AML-193 (cell line): ENCODE measurements around the gene KRTAP29-1.
A peak's percentile ranks its signal among the peaks of the same experiment; 100 is the strongest.

Source experiments
- DNase-seq, 2 experiments: peaks; one replicate each; lab custom pipeline; 2025; lab: John Stamatoyannopoulos, UW

Gene KRTAP29-1

DNA sequence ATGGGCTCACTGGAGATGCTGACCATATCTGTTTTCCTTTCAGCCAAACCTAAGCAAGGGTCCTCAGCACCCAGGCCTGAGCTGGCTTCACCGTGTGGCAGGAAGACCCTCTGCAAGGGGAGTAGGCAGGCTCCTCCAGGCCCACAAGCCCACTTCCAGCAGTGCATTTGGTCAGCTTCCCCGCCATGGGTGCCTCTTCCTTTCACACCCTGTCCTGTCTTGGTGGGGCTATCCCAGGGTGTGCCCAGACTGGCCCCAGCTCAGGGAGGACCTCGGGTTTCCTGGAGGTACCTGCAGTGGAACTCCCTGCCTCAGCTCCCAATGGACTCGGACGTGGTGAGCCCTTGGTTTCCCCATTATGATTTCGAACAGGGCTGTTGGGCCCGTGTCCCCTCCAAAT, 25.6 kb upstream of the KRTAP29-1 start:
- DNase-seq, result no peak

DNA sequence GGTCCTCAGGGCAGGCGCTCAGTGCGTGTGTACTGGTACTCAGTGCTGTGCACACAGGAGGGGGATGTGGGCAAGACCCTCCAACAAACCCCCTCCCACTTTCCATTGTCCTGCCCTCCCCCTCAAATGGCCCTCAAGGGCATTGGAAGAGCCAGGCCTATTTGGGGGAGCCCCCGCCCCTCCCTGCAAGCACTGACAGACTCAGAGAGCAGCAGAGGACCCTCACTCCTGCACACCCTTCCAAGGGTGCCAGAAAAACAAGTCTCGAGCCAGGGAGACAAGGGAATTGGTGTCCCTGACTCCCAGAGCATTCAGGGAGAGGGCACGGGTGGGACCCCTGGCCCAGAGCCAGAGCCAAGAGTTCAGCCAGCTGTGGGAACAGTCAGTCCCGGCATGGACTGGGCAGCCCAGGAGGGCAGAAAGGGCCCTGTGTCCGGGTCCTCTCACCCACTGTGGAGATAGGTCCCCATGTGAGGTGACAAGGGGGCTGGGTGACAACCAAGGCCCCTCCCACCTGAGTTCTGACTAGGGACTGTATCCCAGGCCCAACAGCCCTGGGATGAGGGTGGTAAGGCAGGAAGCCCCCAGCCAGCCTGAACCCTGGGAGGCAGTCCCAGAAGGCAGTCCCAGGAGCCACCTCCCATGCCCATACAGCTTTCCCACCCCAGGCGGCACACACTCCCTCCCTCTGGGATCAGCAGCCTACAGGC, 24.9 kb upstream of the KRTAP29-1 start:
- DNase-seq, result no peak

DNA sequence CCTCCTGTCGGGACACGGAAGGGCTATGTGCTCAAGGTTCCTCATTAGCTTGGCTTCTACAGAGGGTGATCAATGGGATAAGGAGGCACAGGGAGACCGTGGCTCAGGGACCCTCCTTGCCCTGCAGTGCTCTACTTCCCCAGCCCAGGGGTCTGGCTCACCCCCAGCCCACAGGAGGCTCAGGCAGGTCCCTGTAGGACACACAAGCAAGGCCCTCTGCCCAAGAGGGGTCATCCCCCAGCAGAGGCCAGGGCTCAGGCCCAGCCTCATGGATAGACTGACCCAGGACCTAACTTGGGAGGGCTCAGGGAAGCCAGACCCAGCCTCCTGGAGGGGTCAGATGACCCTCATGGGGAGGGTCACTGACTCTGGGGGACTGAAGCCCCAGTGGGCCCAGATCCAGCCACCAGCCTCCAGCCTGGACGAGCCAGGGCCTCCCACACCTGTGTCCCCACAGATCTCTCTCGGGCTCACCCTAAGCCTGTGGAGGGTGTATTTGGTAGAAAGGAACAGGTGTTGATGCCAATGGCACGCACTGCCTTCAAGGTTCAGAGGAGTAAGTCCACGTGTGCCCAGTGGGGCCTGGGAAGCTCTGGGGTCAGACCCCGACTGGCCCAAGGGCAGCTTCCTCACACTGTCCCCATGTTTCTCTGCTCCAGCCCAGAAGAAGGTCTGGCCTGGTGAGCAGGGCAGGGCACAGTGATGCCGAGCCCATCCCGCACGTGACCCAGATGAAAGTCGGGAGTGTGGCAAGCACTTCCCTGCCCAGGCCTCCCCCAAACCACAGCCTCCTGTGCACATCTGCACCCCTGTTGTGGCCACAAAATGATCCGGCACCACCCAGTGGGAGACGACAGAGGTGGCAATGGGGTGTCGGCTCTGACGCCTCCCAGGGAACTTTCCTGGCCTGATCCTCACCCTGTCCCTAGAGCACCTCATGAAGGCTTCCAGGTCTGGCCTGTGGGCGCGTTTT, 23.8 kb upstream of the KRTAP29-1 start:
- DNase-seq, result no peak

DNA sequence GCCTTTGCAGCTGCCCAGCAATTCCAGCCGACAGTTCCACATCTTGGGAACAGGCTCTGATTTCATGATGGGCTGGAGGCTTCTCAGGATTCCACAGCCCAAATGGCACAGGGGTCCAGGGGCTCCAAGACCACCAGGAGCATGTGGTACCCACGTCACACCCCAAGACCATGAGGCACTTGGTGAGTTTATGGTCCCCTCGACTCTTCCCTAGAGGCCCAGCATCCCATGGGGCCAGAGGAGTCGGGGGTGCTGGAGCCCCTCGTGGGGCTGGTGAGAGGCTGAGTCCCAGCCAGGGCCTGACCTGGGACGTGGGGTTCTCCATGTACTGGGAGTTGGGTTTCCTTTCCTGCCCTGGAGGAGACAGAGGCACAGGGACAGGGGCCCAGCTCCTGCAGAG, 23.0 kb upstream of the KRTAP29-1 start:
- no peak for DNase-seq

DNA sequence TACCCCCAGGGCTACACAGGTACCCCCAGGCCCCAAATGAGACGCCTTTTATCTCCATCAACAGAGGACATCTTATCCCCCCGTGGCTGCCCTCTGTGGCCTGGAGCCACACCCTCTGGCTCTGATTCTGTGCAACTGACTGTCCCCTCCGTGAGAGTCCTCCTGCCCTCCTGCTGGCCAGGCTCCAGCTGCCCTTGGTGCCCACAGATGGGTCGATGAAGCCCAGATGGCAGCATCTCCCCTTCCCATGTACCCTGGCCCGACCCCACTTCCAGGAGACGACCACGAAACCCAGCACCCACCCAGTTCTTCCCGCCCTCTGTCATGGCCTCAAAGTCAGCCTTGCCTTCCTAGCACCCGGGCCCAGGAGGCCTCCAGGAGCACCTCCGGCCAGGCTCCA, 22.5 kb upstream of the KRTAP29-1 start:
- no peak for DNase-seq

DNA sequence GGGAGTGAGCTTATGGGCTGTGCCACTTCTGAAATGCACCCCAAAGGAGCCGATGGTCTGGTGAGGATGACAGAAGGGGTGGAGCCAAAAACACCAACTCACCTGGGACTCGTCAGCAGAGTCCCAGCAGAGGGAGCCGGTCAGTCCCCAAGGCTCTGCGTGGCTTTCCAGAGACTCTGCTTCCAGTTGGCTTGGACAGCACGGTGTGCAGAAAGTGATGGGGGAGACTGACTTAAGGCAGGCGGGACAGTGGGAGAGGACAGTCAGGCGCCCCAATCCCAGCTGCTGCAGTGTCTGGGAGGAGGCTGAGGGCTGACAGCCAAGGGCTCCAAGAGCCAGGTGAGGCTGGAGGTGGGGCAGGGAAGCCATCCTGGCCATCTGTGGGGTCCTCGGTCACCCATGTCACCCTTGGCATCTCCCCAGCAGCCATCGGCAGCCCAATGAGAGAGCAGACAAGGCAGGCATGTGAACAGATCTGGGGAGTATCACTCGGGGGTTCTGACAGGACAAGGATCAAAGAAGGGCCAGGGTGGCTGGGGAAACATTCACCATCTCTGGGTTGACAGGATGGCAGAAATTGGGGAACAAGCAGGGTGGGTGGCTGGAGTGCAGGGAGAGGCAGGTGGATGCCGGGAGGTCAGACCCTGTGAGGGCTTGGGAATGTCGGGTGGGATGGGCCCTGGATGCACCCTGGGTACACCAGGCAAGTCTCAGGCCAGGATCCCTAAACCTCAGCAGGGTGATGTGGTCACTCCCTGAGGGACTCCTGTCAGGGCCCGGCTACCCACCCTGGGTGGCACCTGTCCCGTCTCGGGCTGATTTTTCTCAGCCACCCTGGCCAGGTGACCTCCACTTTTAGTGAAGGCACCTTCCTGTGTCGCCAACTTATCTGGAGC, 21.8 kb upstream of the KRTAP29-1 start:
- peak in 1 of 2 experiments; percentile 15 for DNase-seq

DNA sequence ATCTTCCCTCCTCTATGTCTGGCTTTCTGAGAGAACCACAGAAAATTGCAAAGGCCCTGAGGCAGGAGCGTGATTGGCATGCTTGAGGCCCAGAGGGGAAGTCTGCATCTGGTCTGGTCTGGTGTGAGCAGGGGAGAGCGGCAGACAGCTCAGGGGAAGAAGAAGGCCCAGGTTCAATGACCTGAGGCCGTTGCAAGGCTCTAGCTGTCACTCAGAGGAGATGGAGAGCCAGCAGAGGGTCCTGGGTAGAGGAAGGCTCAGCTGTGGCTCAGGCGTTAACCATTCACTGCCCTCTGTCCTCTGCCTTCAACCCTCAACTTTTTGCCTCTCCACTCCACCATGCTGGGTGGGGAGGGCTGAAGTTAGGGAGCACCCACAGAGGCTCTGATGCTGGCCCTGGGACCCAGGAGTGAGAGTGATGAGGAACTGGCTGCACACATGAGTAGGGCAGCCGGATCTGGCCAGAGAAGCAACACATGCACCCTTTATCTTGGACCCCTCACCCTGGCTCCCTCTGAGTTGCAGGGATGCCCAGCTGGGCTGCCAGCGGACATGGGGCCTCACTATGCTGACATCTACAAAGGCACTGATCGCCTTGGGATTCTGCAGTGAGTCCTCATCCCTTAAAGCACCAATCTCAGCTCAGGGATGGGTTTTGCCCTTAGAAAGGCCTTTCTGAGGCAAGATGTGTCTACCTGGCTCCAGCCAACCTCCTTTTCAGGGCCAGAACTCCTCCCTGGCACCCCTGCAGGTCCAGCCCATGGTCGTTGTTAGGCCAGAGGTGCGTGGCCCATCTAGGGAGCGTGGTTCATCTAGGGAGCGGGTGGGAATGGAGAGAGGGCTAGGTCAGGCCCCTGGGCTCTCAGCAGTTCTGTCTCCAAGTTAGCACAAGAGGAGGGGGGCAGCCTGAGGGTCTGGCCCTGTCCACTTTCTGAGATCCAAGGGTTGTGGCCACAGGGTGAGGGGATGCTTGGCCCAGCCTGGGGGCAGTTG, 20.5 kb upstream of the KRTAP29-1 start:
- DNase-seq, result no peak

DNA sequence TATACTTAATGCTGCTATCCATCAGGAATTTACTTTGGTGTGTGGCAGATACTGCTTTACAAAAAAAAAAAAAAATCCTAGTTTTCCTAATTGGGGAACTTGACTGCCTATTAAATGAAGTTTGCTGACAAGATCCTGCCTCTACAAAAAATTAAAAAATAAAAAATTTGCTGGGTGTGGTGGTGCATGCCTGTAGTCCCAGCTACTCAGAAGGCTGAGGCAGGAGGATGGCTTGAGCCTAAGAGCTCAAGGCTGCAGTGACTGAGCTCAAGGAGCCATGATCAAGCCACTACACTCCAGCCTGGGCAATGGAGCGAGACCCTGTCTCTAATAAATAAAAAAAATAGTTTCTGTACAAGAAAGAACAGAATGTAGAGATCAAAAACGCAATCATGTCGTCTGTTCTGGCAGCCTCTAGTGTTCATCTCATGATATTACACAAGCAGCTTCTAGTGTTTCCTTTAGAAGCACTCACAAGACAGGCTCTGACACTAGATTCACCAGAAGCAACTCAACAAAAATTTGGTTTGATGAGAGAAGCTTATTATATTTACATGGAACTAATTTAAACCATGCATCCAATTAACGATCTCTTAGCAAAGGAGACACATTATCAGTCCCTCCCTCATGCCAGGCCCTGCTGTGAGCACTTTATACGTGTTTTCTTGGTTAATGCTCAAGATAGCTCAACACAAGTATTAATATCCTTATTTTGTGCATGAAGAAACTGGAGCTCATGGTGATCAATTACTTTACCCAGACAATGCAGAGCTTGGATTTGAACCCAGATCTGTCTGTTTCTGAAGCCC, 19.6 kb upstream of the KRTAP29-1 start:
- DNase-seq, result peak; percentile 83

DNA sequence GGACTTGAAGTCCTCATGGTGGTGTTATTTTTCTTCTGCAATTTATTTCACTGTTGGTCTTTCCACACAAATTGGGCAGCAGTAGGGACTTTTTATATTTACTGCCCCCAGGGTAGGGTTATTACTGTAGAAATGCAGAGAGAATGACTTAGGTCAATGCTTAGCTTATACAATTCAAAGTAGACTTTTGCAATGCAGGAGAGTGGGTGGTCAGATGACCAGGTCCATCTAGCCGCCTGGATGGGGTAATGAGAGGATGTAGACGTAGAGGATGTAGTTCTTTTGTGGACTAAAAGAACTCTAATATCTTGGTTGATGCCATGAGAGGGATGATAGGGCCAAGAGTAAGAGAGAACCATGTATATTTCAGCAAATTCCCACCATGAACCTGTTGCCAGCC, 15.6 kb upstream of the KRTAP29-1 start:
- DNase-seq, result no peak

DNA sequence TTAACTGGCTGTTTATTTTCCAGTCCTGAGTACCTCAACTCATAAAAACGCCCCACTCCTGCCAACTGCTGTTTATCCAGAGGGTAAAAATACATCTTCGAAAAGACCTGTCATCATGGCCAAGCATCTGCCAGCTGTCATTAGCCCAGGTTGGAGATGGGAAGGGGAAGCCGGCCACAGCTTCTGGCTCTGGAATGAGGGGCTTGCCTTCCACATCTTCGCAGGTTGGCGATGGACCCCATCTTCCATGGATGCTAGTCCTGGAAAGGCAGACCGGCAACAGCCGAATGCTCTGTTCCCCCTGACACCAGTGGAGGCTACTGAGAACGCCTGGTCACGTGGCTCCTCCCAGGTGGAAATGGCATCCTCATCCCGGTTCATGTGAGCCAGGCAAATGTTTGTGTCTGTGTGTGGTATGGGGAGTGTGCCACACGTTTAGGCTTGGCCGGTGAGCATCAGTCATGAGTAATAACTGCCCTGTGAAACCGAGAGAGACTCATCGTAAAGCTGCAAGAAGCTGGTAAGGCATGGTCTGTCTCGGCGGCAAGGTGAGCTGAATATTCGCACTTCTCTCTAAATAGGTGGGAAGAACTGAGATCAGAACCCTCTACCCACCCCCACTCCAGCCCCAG, 13.3 kb upstream of the KRTAP29-1 start:
- DNase-seq, result no peak

DNA sequence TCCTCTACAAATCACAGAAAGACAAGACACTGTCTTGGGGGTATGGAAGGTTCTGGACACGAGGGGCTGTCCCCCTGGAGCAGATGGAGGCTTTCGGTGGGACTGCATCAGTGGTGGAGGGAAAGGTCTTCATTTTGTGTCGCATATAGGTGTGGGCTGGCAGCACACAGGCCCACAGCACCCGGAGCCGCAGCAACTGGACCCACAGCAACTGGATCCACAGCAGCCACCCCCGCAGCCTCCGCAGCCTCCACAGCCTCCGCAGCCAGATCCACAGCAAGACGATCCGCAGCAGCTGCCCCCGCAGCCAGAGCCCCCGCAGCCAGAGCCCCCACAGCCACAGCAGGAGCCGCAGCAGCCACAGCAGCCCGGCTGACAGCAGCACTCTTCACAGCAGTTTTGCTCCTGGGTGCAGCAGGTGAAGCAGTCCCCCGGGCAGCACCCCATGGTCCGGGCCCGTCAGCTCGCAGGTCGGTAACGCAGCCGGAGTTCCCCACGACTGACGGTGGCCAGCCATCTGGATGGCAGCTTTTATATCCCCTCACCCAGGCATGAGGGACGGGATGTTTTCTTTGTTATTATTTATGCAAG, 12.6 kb upstream of the KRTAP29-1 start, which contains the start of gene KRTAP17-1:
Gene KRTAP17-1, minus strand, starts transcription at position 507 of the 591 bp plus-strand sequence. Its CDS starts 60 bp downstream, at position 447.
- DNase-seq, result no peak

DNA sequence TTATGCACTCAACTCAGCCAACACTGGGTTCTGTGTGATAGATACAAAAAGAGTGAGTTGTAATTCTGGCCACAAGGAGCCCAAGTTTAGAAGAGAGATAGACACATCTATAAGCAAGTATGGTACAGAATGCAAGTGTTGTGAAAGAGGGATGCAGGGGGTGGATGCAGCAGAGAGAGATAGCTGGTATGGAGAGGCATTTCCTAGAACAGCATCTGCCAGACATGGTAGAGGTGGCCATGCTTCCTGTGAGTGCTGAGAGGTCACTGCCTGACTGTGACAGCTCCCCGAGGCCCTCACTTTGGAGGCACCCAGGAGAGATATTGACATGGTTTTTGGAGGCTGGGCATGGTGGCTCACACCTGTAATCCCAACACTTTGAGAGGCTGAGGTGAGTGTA, 8.5 kb upstream of the KRTAP29-1 start:
- DNase-seq, result no peak

DNA sequence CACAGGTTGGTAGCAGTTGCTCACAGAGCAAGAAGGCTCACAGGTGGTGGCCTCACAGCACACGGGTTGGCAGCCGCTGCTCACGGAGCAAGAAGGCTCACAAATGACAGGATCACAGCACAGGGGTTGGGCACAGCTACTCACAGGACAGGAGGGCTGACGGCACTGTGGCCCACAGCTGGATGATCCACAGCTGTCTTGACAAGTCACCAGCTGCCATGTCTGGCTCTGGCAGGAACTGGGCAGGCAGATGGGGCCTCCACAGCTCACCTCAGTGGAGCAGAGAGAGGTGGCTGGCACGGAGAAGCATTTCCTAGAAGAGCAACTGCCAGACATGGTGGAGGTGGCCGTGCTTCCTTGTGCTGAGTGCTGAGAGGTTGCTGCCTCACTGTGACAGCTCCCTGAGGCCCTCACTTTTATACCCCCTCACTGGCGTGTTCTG, 6.3 kb upstream of the KRTAP29-1 start, which contains the start of gene KRTAP16-1:
Gene KRTAP16-1, minus strand, starts transcription at position 392 of the 442 bp plus-strand sequence. Its CDS starts 56 bp downstream, at position 336.
- no peak for DNase-seq

DNA sequence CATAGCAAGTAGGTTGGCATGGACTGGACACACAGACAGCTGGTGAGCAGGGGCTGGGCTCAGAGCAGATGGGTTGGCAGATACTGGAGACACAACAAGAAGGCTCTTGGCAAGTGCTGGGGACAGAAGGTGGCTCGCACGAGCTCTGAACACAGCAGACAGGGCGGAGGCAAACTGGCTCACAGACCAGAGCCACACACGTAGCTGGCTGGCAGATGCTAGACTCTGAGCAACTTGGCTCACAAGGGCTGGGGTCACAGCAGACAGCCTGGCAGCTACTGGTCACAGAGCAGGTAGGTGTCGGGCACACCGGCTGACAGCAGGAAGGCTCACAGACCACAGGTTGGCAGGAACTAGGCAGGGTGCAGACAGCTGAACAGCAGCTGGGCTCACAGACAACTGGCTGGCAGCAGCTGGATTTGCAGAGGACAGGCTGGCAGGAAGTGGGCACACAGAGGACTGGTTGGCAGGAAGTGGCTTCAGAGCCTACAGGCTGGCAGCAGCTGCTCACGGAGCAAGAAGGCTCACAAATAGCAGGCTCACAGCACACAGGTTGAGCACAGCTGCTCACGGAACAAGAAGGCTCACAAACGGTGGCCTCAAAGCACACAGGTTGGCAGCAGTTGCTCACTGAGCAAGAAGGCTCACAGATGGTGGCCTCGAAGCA, 5.7 kb upstream of the KRTAP29-1 start:
- DNase-seq, result peak; percentile 96 to 99

DNA sequence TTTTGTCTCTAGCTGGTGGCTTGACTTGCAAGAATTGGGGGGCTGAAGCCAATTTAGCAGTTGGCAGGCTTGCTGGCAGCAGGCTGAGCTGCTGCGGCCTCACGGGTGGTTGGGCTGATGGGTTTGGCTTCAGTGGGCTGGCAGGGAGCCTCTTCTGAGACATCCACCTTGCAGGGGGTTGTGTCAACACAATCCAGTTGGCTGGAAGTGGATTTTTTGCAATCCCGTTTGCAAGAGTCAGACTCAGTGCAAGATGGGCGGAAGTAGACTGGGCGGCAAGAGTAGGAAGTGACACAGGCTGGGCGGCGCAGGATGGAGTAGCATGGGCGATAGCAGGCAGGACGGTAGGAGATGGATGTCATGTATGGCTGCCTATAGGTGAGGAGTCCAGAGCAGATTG, 5.0 kb upstream of the KRTAP29-1 start:
- DNase-seq, result no peak

DNA sequence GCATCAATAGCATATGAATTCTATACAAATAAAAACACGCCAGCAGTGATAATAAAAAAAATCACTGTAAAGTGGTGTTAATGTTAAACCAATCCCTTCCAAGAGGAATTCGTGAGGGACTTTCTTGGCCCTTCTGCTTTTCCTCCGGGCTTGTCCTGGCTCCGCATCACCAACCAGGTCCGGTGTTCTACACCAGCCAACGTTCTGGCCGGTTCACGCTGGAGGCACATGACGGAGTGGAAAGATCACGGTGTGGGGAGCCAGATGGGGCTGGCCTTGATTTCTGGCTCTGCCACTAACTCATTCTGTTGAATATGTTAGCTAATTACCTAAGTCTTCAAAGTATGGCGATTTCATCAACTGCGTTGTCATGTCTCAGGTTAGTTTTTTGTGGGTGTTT, 1.4 kb upstream of the KRTAP29-1 start:
- no peak for DNase-seq

DNA sequence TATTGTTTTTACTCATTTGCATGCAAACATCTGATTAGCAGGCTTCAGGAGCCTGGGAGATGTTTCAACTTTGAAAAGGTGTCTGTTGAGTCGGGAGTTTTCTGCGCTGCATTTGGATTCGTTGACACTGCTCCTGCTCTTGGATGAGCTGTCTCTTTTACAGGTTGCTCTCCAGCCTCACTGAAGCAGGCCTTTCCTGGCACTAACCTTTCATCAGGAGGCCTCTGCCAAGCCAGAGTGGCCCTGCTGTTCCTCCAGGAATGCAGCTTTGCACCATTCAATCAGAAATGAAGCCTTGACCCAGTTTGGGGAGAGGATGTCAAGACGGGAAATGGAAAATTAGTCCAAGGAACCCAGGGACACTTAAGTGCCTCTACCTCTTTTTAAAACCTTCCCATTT, 330 bp upstream of the KRTAP29-1 start:
- DNase-seq, result no peak

DNA sequence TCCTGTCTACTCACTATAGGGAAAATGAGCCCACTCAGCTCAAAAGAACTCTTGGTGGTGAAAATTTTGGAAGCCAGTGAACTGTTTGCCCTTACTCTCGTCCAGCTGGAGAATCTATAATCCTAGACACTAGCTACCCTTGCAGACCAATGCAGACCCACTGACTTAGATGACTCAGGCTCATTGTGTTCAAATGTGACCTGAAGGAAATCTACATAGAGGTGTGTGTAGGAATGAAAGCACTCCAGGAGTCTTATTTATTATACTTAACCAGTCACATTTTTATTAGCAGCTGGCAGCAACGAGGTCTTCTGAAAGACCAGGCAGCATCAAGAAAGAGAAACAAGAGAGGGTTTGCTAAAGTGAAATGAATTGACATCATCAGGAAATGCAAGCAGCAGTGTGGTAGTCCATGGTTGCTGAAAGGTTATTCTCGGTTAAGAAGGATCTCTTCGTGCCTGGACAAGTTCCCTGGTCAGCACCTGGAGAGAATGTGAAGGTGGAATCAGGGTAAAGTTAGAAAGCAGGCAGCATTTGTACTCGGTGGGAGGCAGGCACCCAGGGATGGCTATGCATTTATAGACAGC, 1.4 kb downstream of the KRTAP29-1 start:
- DNase-seq, result no peak
